Measurements from ENCODE around the gene OR6C68. TPM values are rescaled to one million over a fixed set of nuclear protein-coding genes. Genes with fewer than 3 reads are reported as not detected.

The OR6C68 gene
- total and polyA plus RNA-seq, 2 of the 8 experiments (the other 6 are each of a cell fraction or from before 2014, with no cell fraction given) = not detected

Other genes starting within 250 kb of the OR6C68 start
- gene OR6C74, start 247.8 kb upstream of the OR6C68 start, total RNA-seq (2021; fragmentation: NEBNext Ultra II Directional; extraction: Animal tissue kit (Norgen Biotek cat#: 25700)) = not detected in 2 replicates
- not detected in 2 replicates for gene OR6C74, start 247.8 kb upstream of the OR6C68 start, polyA plus RNA-seq (2011; rRNA removed)
- not detected in 2 replicates for gene OR6C6, start 195.8 kb upstream of the OR6C68 start, total RNA-seq (2021; fragmentation: NEBNext Ultra II Directional; extraction: Animal tissue kit (Norgen Biotek cat#: 25700))
- gene OR6C6, start 195.8 kb upstream of the OR6C68 start, polyA plus RNA-seq (2011; rRNA removed) = not detected in 2 replicates
- gene OR6C1, start 178.0 kb upstream of the OR6C68 start, total RNA-seq (2021; fragmentation: NEBNext Ultra II Directional; extraction: Animal tissue kit (Norgen Biotek cat#: 25700)) = not detected in 2 replicates
- not detected in 2 replicates for gene OR6C1, start 178.0 kb upstream of the OR6C68 start, polyA plus RNA-seq (2011; rRNA removed)
- not detected in 2 replicates for gene OR6C3, start 161.6 kb upstream of the OR6C68 start, total RNA-seq (2021; fragmentation: NEBNext Ultra II Directional; extraction: Animal tissue kit (Norgen Biotek cat#: 25700))
- gene OR6C3, start 161.6 kb upstream of the OR6C68 start, polyA plus RNA-seq (2011; rRNA removed) = not detected in 2 replicates
- not detected in 2 replicates for gene OR6C75, start 129.4 kb upstream of the OR6C68 start, total RNA-seq (2021; fragmentation: NEBNext Ultra II Directional; extraction: Animal tissue kit (Norgen Biotek cat#: 25700))
- not detected in 2 replicates for gene OR6C75, start 129.4 kb upstream of the OR6C68 start, polyA plus RNA-seq (2011; rRNA removed)
- gene OR6C65, start 91.8 kb upstream of the OR6C68 start, total RNA-seq (2021; fragmentation: NEBNext Ultra II Directional; extraction: Animal tissue kit (Norgen Biotek cat#: 25700)) = not detected in 2 replicates
- not detected in 2 replicates for gene OR6C65, start 91.8 kb upstream of the OR6C68 start, polyA plus RNA-seq (2011; rRNA removed)
- gene OR6C76, start 66.1 kb upstream of the OR6C68 start, total RNA-seq (2021; fragmentation: NEBNext Ultra II Directional; extraction: Animal tissue kit (Norgen Biotek cat#: 25700)) = not detected in 2 replicates
- not detected in 2 replicates for gene OR6C76, start 66.1 kb upstream of the OR6C68 start, polyA plus RNA-seq (2011; rRNA removed)
- gene OR6C2, start 48.3 kb upstream of the OR6C68 start, total RNA-seq (2021; fragmentation: NEBNext Ultra II Directional; extraction: Animal tissue kit (Norgen Biotek cat#: 25700)) = not detected in 2 replicates
- not detected in 2 replicates for gene OR6C2, start 48.3 kb upstream of the OR6C68 start, polyA plus RNA-seq (2011; rRNA removed)
- gene OR6C70, start 22.2 kb upstream of the OR6C68 start, total RNA-seq (2021; fragmentation: NEBNext Ultra II Directional; extraction: Animal tissue kit (Norgen Biotek cat#: 25700)) = not detected in 2 replicates
- gene OR6C70, start 22.2 kb upstream of the OR6C68 start, polyA plus RNA-seq (2011; rRNA removed) = not detected in 2 replicates
- gene OR6C4, start 57.2 kb downstream of the OR6C68 start, total RNA-seq (2021; fragmentation: NEBNext Ultra II Directional; extraction: Animal tissue kit (Norgen Biotek cat#: 25700)) = not detected in 2 replicates
- not detected in 2 replicates for gene OR6C4, start 57.2 kb downstream of the OR6C68 start, polyA plus RNA-seq (2011; rRNA removed)
- gene OR2AP1, start 80.1 kb downstream of the OR6C68 start, total RNA-seq (2021; fragmentation: NEBNext Ultra II Directional; extraction: Animal tissue kit (Norgen Biotek cat#: 25700)) = not detected in 2 replicates
- gene OR2AP1, start 80.1 kb downstream of the OR6C68 start, polyA plus RNA-seq (2011; rRNA removed) = not detected in 2 replicates
- not detected in 2 replicates for gene OR10P1, start 144.5 kb downstream of the OR6C68 start, total RNA-seq (2021; fragmentation: NEBNext Ultra II Directional; extraction: Animal tissue kit (Norgen Biotek cat#: 25700))
- not detected in 2 replicates for gene OR10P1, start 144.5 kb downstream of the OR6C68 start, polyA plus RNA-seq (2011; rRNA removed)
- 76.4 and 86.1 TPM in 2 replicates for gene ITGA7, start 215.5 kb downstream of the OR6C68 start, total RNA-seq (2021; fragmentation: NEBNext Ultra II Directional; extraction: Animal tissue kit (Norgen Biotek cat#: 25700))
- gene ITGA7, start 215.5 kb downstream of the OR6C68 start, polyA plus RNA-seq (2011; rRNA removed) = 57.6 and 81.5 TPM in 2 replicates
- gene BLOC1S1, start 223.7 kb downstream of the OR6C68 start, total RNA-seq (2021; fragmentation: NEBNext Ultra II Directional; extraction: Animal tissue kit (Norgen Biotek cat#: 25700)) = 84.3 and 91.1 TPM in 2 replicates
- gene BLOC1S1, start 223.7 kb downstream of the OR6C68 start, polyA plus RNA-seq (2011; rRNA removed) = 149 and 185 TPM in 2 replicates
- gene RDH5, start 228.0 kb downstream of the OR6C68 start, total RNA-seq (2021; fragmentation: NEBNext Ultra II Directional; extraction: Animal tissue kit (Norgen Biotek cat#: 25700)) = 4.2 and 4.5 TPM in 2 replicates
- 6.0 and 7.1 TPM in 2 replicates for gene RDH5, start 228.0 kb downstream of the OR6C68 start, polyA plus RNA-seq (2011; rRNA removed)
- gene CD63, start 236.6 kb downstream of the OR6C68 start, total RNA-seq (2021; fragmentation: NEBNext Ultra II Directional; extraction: Animal tissue kit (Norgen Biotek cat#: 25700)) = 440 and 460 TPM in 2 replicates
- 525 and 526 TPM in 2 replicates for gene CD63, start 236.6 kb downstream of the OR6C68 start, polyA plus RNA-seq (2011; rRNA removed)

All from H1 (cell line).